Immature natural killer cell (primary cell): Measurements from ENCODE around the gene RAD51B. TPM values are rescaled to one million over a fixed set of nuclear protein-coding genes. Genes with fewer than 3 reads are reported as not detected.

Experiments
- DNase-seq, 3 donors: peaks; one replicate each; pipeline ENCODE4 v3.0.0; 2022; ENCODE audit warnings: mixed read lengths in 1 of 3
- H3K27ac Mint-ChIP-seq, 6 donors: one replicate each; pipeline ENCODE4 v1.8.0; 2020; ENCODE audit warnings: mixed read lengths in 6 of 6, mild to moderate bottlenecking in 5 of 6, inconsistent platforms in 4 of 6, moderate library complexity in 3 of 6
- H3K27me3 Mint-ChIP-seq, 3 donors: one replicate each; pipeline ENCODE4 v1.8.0; 2020 to 2021; ENCODE audit warnings: low read depth in 3 of 3, mild to moderate bottlenecking in 3 of 3, mixed read lengths in 3 of 3, moderate library complexity in 3 of 3, inconsistent platforms in 1 of 3
- H3K36me3 Mint-ChIP-seq, 3 donors: one replicate each; pipeline ENCODE4 v1.8.0; 2020; ENCODE audit warnings: mixed read lengths in 3 of 3, inconsistent platforms in 2 of 3, mild to moderate bottlenecking in 2 of 3
- H3K4me1 Mint-ChIP-seq, 2 donors: one replicate each; pipeline ENCODE4 v1.8.0; 2020; ENCODE audit warnings: inconsistent platforms in 2 of 2, mild to moderate bottlenecking in 2 of 2, mixed read lengths in 2 of 2, moderate library complexity in 1 of 2
- H3K4me3 Mint-ChIP-seq, 5 donors: one replicate each; pipeline ENCODE4 v1.8.0; 2020; ENCODE audit warnings: mild to moderate bottlenecking in 5 of 5, mixed read lengths in 5 of 5, inconsistent platforms in 3 of 5, moderate library complexity in 3 of 5
- H3K9me3 Mint-ChIP-seq, 6 donors: one replicate each; pipeline ENCODE4 v1.8.0; 2020; ENCODE audit warnings: mild to moderate bottlenecking in 6 of 6, mixed read lengths in 6 of 6, inconsistent platforms in 4 of 6, moderate library complexity in 3 of 6
- polyA plus RNA-seq, 3 donors: library from polyadenylated mRNA; unstranded; fragments of 300-500 nt; fragmentation: Illumina TruSeq; gene quantifications; one replicate each; pipeline ENCODE4 v1.2.3, GENCODE V29; 2021

RAD51B gene
- polyA plus RNA-seq, 3 donors from 2014 or later: 17.6 to 20.8 (median 17.7) TPM

- DNase-seq: no peak
- Mint-ChIP-seq H3K36me3 (peaks cover 14 to 16% (median 14%) of the 10 kb centered on the region in 3 donors), H3K4me1 (no peaks in the 10 kb centered on the region), H3K4me3 (no peak overlapping the region), H3K27ac (no peak overlapping the region), H3K9me3 (peaks cover 15 to 27% (median 18%) of the 10 kb centered on the region in 6 donors), H3K27me3 (peaks cover 0 to 6% (median 2%) of the 10 kb centered on the region in 3 donors)
Observed at GRCh38 chr14:68528040-68528687, 708.6 kb downstream of the RAD51B start.

GRCh38 chr14:68530443-68530842 is 710.9 kb downstream of the RAD51B start:
- peaks cover 2 to 7% (median 3%) of the 10 kb centered on the region in 3 donors for H3K27me3 Mint-ChIP-seq
- H3K4me3 Mint-ChIP-seq: no peak overlapping the region
- H3K4me1 Mint-ChIP-seq: peaks cover 4 to 7% of the 10 kb centered on the region in 2 donors
- no peak for DNase-seq
- H3K36me3 Mint-ChIP-seq: peaks cover 12 to 14% (median 14%) of the 10 kb centered on the region in 3 donors
- peaks cover 15 to 27% (median 18%) of the 10 kb centered on the region in 6 donors for H3K9me3 Mint-ChIP-seq
- H3K27ac Mint-ChIP-seq: no peak overlapping the region

- Mint-ChIP-seq H3K36me3 (peaks cover 12 to 14% (median 14%) of the 10 kb centered on the region in 3 donors), H3K27ac (no peak overlapping the region), H3K9me3 (peaks cover 13 to 27% (median 18%) of the 10 kb centered on the region in 6 donors), H3K27me3 (peaks cover 2 to 5% (median 3%) of the 10 kb centered on the region in 3 donors), H3K4me1 (peaks cover 4 to 7% of the 10 kb centered on the region in 2 donors), H3K4me3 (no peak overlapping the region)
- no peak for DNase-seq
Observed at GRCh38 chr14:68532496-68532895, 712.9 kb downstream of the RAD51B start.

GRCh38 chr14:68534276-68534675 is 714.7 kb downstream of the RAD51B start:
- H3K27ac Mint-ChIP-seq: no peak overlapping the region
- H3K4me3 Mint-ChIP-seq: no peak overlapping the region
- peaks cover 3 to 5% (median 4%) of the 10 kb centered on the region in 3 donors for H3K27me3 Mint-ChIP-seq
- H3K36me3 Mint-ChIP-seq: peaks cover 11 to 18% (median 12%) of the 10 kb centered on the region in 3 donors
- DNase-seq: no peak
- peaks cover 4 to 7% of the 10 kb centered on the region in 2 donors for H3K4me1 Mint-ChIP-seq
- H3K9me3 Mint-ChIP-seq: peaks cover 13 to 25% (median 17%) of the 10 kb centered on the region in 6 donors

GRCh38 chr14:68535404-68536017 is 715.9 kb downstream of the RAD51B start:
- H3K27ac Mint-ChIP-seq: peak overlapping the region in 1 of 6 donors; percentile 15
- no peak for DNase-seq
- H3K4me1 Mint-ChIP-seq: peaks cover 4 to 7% of the 10 kb centered on the region in 2 donors
- peaks cover 3 to 4% (median 3%) of the 10 kb centered on the region in 3 donors for H3K27me3 Mint-ChIP-seq
- peaks cover 4 to 17% (median 5%) of the 10 kb centered on the region in 3 donors for H3K36me3 Mint-ChIP-seq
- H3K4me3 Mint-ChIP-seq: no peak overlapping the region
- H3K9me3 Mint-ChIP-seq: peaks cover 4 to 13% (median 6%) of the 10 kb centered on the region in 6 donors

- no peak for DNase-seq
- no peak overlapping the region for H3K27ac Mint-ChIP-seq
- H3K4me1 Mint-ChIP-seq: peaks cover 4 to 7% of the 10 kb centered on the region in 2 donors
- H3K4me3 Mint-ChIP-seq: no peak overlapping the region
- H3K27me3 Mint-ChIP-seq: peaks cover 2 to 3% (median 3%) of the 10 kb centered on the region in 3 donors
- peaks cover 2 to 8% (median 3%) of the 10 kb centered on the region in 6 donors for H3K9me3 Mint-ChIP-seq
- peaks cover 2 to 14% (median 2%) of the 10 kb centered on the region in 3 donors for H3K36me3 Mint-ChIP-seq
Observed at GRCh38 chr14:68536018-68536410, 716.4 kb downstream of the RAD51B start.

- H3K27me3 Mint-ChIP-seq: peaks cover 2 to 3% (median 3%) of the 10 kb centered on the region in 3 donors
- H3K27ac Mint-ChIP-seq: no peak overlapping the region
- no peaks in the 10 kb centered on the region for H3K9me3 Mint-ChIP-seq
Observed at GRCh38 chr14:68538639-68539038, 719.1 kb downstream of the RAD51B start.

GRCh38 chr14:68539241-68539737 is 719.7 kb downstream of the RAD51B start:
- Mint-ChIP-seq H3K36me3 (peaks cover 0 to 17% (median 0%) of the 10 kb centered on the region in 3 donors), H3K27me3 (peaks cover 0 to 2% (median 0%) of the 10 kb centered on the region in 3 donors), H3K27ac (peak overlapping the region in 1 of 6 donors; percentile 32), H3K9me3 (no peaks in the 10 kb centered on the region), H3K4me3 (no peak overlapping the region), H3K4me1 (peaks cover 1 to 2% of the 10 kb centered on the region in 2 donors)
- no peak for DNase-seq

More at GRCh38 chr14:68538639-68539038, 719.1 kb downstream of the RAD51B start:
- Mint-ChIP-seq H3K4me1 (peaks cover 4 to 7% of the 10 kb centered on the region in 2 donors), H3K4me3 (no peak overlapping the region), H3K36me3 (peaks cover 0 to 11% (median 0%) of the 10 kb centered on the region in 3 donors)
- no peak for DNase-seq

- peaks cover 0 to 20% (median 0%) of the 10 kb centered on the region in 3 donors for H3K36me3 Mint-ChIP-seq
- no peak for DNase-seq
- no peaks in the 10 kb centered on the region for H3K4me1 Mint-ChIP-seq
- H3K27me3 Mint-ChIP-seq: peaks cover 0 to 3% (median 0%) of the 10 kb centered on the region in 3 donors
- peaks cover 0 to under 1% (median 0%) of the 10 kb centered on the region in 6 donors for H3K9me3 Mint-ChIP-seq
- H3K4me3 Mint-ChIP-seq: no peak overlapping the region
- no peak overlapping the region for H3K27ac Mint-ChIP-seq
Observed at GRCh38 chr14:68539789-68540188, 720.2 kb downstream of the RAD51B start.

- H3K27me3 Mint-ChIP-seq: peaks cover 0 to 4% (median 3%) of the 10 kb centered on the region in 3 donors
- DNase-seq: no peak
- H3K4me3 Mint-ChIP-seq: no peak overlapping the region
- H3K27ac Mint-ChIP-seq: no peak overlapping the region
- no peaks in the 10 kb centered on the region for H3K4me1 Mint-ChIP-seq
- peaks cover 0 to 2% (median 0%) of the 10 kb centered on the region in 6 donors for H3K9me3 Mint-ChIP-seq
- peaks cover 0 to 21% (median 0%) of the 10 kb centered on the region in 3 donors for H3K36me3 Mint-ChIP-seq
Observed at GRCh38 chr14:68541178-68541896, 721.8 kb downstream of the RAD51B start.

- H3K4me1 Mint-ChIP-seq: no peaks in the 10 kb centered on the region
- no peak for DNase-seq
- peaks cover 0 to 23% (median 0%) of the 10 kb centered on the region in 3 donors for H3K36me3 Mint-ChIP-seq
- H3K9me3 Mint-ChIP-seq: peaks cover 0 to 2% (median 0%) of the 10 kb centered on the region in 6 donors
- H3K4me3 Mint-ChIP-seq: no peak overlapping the region
- peaks cover 0 to 4% (median 3%) of the 10 kb centered on the region in 3 donors for H3K27me3 Mint-ChIP-seq
- no peak overlapping the region for H3K27ac Mint-ChIP-seq
Observed at GRCh38 chr14:68542346-68542745, 722.8 kb downstream of the RAD51B start.

- Mint-ChIP-seq H3K36me3 (peaks cover 0 to 23% (median 0%) of the 10 kb centered on the region in 3 donors), H3K4me3 (no peak overlapping the region), H3K4me1 (no peaks in the 10 kb centered on the region), H3K27me3 (peaks cover 0 to 4% (median 3%) of the 10 kb centered on the region in 3 donors), H3K9me3 (peaks cover 0 to 2% (median 0%) of the 10 kb centered on the region in 6 donors), H3K27ac (no peak overlapping the region)
- no peak for DNase-seq
Observed at GRCh38 chr14:68543516-68543915, 723.9 kb downstream of the RAD51B start.
